Suprapubic skin (tissue), 4 donors: ENCODE results near the gene HERC6. TPM values are rescaled to one million over a fixed set of nuclear protein-coding genes. Genes with fewer than 3 reads are reported as not detected.
"Not testable (repeated sequence)": the region's sequence is repeated elsewhere in the genome, so short reads cannot be mapped to it uniquely, and the experiment has no call there.

Source experiments
- DNase-seq, 2 donors: peaks; one replicate each; pipeline ENCODE4 v3.0.0-alpha.2; 2019; ENCODE audit warnings: low spot score in 2 of 2
- H3K27ac ChIP-seq: fragments of 200-600 bp; sonication (generic); one replicate; pipeline ENCODE4 v1.5.1; 2019
- H3K27me3 ChIP-seq: fragments of 200-600 bp; sonication (generic); one replicate; pipeline ENCODE4 v1.5.1; 2019
- H3K36me3 ChIP-seq: fragments of 200-600 bp; sonication (generic); one replicate; pipeline ENCODE4 v1.5.1; 2019
- H3K4me1 ChIP-seq: fragments of 200-600 bp; sonication (generic); one replicate; pipeline ENCODE4 v1.5.1; 2019
- H3K4me3 ChIP-seq: fragments of 200-600 bp; sonication (generic); one replicate; pipeline ENCODE4 v1.5.1; 2019; ENCODE audit warnings: mild to moderate bottlenecking
- H3K9me3 ChIP-seq: fragments of 200-600 bp; sonication (generic); one replicate; pipeline ENCODE4 v1.5.1; 2019
- EP300 ChIP-seq: sonication (generic); formaldehyde crosslinking; IDR thresholded peaks from one replicate; pipeline ENCODE4 v1.6.1; 2017; ENCODE audit warnings: antibody characterized with exemption
- POLR2A ChIP-seq, 2 donors: fragments of 450-650 bp; IDR thresholded peaks; one replicate each; pipeline ENCODE4 v1.6.1; 2017; ENCODE audit warnings: antibody characterized with exemption in 2 of 2, mild to moderate bottlenecking in 2 of 2, moderate library complexity in 2 of 2
- POLR2AphosphoS5 ChIP-seq, 3 donors: sonication (generic); formaldehyde crosslinking; IDR thresholded peaks; one replicate each; pipeline ENCODE4 v1.6.1; 2017; ENCODE audit warnings: antibody characterized with exemption in 3 of 3
- WGBS: methylation state at CpG from one replicate; pipeline ENCODE4 v1.1.5; 2018; 5-methylcytosine and 5-hydroxymethylcytosine counted together
- total RNA-seq, 4 donors: library from RNA; depleted of rRNA; stranded (reverse); fragments of >200 nt; gene quantifications; one replicate each; pipeline ENCODE4 v1.1.0, GENCODE V29; 2016
- TF ChIP-seq, protein P1 (sequence below), 2 donors: fragments of 200-600 bp in 1 of 2; fragments of 450-650 bp in 1 of 2; sonication (generic) in 1 of 2; IDR thresholded peaks; one replicate each; pipeline ENCODE4 v1.5.1; 2016 to 2019; ENCODE audit warnings: antibody characterized with exemption in 2 of 2, mild to moderate bottlenecking in 1 of 2, moderate library complexity in 1 of 2

The HERC6 gene
- total RNA-seq, 4 donors from 2014 or later: 2.7 to 7.9 (median 3.1) TPM

GRCh38 chr4:88360256-88360655, 18.4 kb upstream of the HERC6 start:
- no peaks in the 10 kb centered on the region for H3K27me3 ChIP-seq
- WGBS: 81% methylated on average over 7 of the region's 7 CpGs
- H3K4me1 ChIP-seq: no peaks in the 10 kb centered on the region
- no peak for DNase-seq
- TF ChIP-seq, protein P1, sequence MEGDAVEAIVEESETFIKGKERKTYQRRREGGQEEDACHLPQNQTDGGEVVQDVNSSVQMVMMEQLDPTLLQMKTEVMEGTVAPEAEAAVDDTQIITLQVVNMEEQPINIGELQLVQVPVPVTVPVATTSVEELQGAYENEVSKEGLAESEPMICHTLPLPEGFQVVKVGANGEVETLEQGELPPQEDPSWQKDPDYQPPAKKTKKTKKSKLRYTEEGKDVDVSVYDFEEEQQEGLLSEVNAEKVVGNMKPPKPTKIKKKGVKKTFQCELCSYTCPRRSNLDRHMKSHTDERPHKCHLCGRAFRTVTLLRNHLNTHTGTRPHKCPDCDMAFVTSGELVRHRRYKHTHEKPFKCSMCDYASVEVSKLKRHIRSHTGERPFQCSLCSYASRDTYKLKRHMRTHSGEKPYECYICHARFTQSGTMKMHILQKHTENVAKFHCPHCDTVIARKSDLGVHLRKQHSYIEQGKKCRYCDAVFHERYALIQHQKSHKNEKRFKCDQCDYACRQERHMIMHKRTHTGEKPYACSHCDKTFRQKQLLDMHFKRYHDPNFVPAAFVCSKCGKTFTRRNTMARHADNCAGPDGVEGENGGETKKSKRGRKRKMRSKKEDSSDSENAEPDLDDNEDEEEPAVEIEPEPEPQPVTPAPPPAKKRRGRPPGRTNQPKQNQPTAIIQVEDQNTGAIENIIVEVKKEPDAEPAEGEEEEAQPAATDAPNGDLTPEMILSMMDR (IDR thresholded peaks at IDR 0.05): no peak
- TF ChIP-seq EP300: no peak
- no peak for TF ChIP-seq POLR2AphosphoS5 (IDR thresholded peaks at IDR 0.05)
- no peak for TF ChIP-seq POLR2A (IDR thresholded peaks at IDR 0.05)
- no peaks in the 10 kb centered on the region for H3K36me3 ChIP-seq
- no peak overlapping the region for H3K4me3 ChIP-seq
- H3K9me3 ChIP-seq: no peaks in the 10 kb centered on the region
- H3K27ac ChIP-seq: no peak overlapping the region

- H3K4me1 ChIP-seq: no peaks in the 10 kb centered on the region
- H3K4me3 ChIP-seq: no peak overlapping the region
- 95% methylated on average over 16 of the region's 16 CpGs for WGBS
- no peaks in the 10 kb centered on the region for H3K9me3 ChIP-seq
- no peak overlapping the region for H3K27ac ChIP-seq
- TF ChIP-seq POLR2AphosphoS5 (IDR thresholded peaks at IDR 0.05): no peak
- TF ChIP-seq, protein P1 (IDR thresholded peaks at IDR 0.05): no peak
- TF ChIP-seq EP300: no peak
- no peak for TF ChIP-seq POLR2A (IDR thresholded peaks at IDR 0.05)
- H3K36me3 ChIP-seq: no peaks in the 10 kb centered on the region
- DNase-seq: no peak
- no peaks in the 10 kb centered on the region for H3K27me3 ChIP-seq
Measured at GRCh38 chr4:88360791-88361190, 17.9 kb upstream of the HERC6 start.

DNA sequence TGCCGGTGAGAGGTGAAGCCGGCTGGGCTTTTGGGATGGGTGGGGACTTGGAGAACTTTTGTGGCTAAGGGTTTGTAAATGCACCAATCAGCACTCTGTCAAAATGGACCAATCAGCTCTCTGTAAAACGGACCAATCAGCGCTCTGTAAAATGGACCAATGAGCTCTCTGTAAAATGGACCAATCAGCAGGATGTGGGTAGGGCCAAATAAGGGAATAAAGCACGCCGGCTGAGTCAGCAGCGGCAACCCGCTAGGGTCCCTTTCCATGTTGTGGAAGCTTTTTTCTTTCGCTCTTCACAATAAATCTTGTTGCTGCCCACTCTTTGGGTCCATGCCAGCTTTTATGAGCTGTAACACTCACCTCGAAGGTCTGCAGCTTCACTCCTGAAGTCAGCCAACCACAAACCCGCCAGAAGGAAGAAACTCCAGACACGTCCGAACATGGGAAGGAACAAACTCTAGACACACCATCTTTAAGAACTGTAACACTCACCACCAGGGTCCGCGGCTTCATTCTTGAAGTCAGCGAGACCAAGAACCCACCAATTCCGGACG, 17.4 kb upstream of the HERC6 start:
- not testable (repeated sequence) for H3K36me3 ChIP-seq, H3K27ac ChIP-seq, H3K4me1 ChIP-seq, H3K27me3 ChIP-seq, DNase-seq, H3K4me3 ChIP-seq, H3K9me3 ChIP-seq
- 81% methylated on average over 18 of the region's 18 CpGs for WGBS

GRCh38 chr4:88366460-88366859, 12.2 kb upstream of the HERC6 start:
- H3K36me3 ChIP-seq: no peaks in the 10 kb centered on the region
- no peaks in the 10 kb centered on the region for H3K9me3 ChIP-seq
- no peak overlapping the region for H3K4me3 ChIP-seq
- no peak for DNase-seq
- H3K27ac ChIP-seq: no peak overlapping the region
- no peaks in the 10 kb centered on the region for H3K27me3 ChIP-seq
- no peak for TF ChIP-seq POLR2A (IDR thresholded peaks at IDR 0.05)
- TF ChIP-seq, protein P1 (IDR thresholded peaks at IDR 0.05): no peak
- TF ChIP-seq POLR2AphosphoS5 (IDR thresholded peaks at IDR 0.05): no peak
- no peak for TF ChIP-seq EP300
- no peaks in the 10 kb centered on the region for H3K4me1 ChIP-seq
- WGBS: 80% methylated on average over 2 of the region's 2 CpGs

DNA sequence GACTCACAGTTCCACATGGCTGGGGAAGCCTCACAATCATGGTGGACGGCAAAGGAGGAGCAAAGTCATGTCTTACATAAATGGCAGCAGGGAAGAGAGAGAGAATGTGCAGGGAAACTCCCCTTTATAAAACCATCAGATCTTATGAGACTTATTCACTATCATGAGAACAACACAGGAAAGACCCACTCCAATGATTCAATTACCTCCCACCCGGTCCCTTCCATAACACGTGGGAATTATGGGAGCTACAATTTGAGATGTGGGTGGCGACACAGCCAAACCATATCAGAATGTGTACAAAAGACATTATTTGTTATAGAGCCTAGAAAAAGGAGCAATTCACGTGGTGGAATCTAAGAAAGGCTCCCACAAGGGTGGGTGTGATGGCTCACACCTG, 10.8 kb upstream of the HERC6 start:
- no peak for DNase-seq
- TF ChIP-seq EP300 (no peak), POLR2AphosphoS5 (IDR thresholded peaks at IDR 0.05) (no peak), POLR2A (IDR thresholded peaks at IDR 0.05) (no peak)
- TF ChIP-seq, protein P1 (IDR thresholded peaks at IDR 0.05): no peak
- no peaks in the 10 kb centered on the region for H3K4me1 ChIP-seq
- H3K27me3 ChIP-seq: no peaks in the 10 kb centered on the region
- no peak overlapping the region for H3K4me3 ChIP-seq
- no peak overlapping the region for H3K27ac ChIP-seq
- no peaks in the 10 kb centered on the region for H3K9me3 ChIP-seq
- WGBS: 92% methylated on average over 5 of the region's 5 CpGs
- H3K36me3 ChIP-seq: no peaks in the 10 kb centered on the region
